ENCODE results near the gene NKIRAS2.
A peak's percentile ranks its signal among the peaks of the same experiment; 100 is the strongest.
"Not testable (repeated sequence)": the region's sequence is repeated elsewhere in the genome, so short reads cannot be mapped to it uniquely, and the experiment has no call there.

NKIRAS2 gene

GRCh38 chr17:42018339-42018738, 1.6 kb upstream of the NKIRAS2 start:
- H3K27me3 ChIP-seq (replicated peaks), result no peaks in the 10 kb centered on the region
- TF ChIP-seq CTCF (IDR thresholded peaks at IDR 0.05; ENCODE audit: low read depth, low read length, missing control alignments), result no peak
- no peak for DNase-seq
- H3K36me3 ChIP-seq (replicated peaks), result peaks cover 17% of the 10 kb centered on the region
- H3K4me3 ChIP-seq (ENCODE audit: low read depth, low read length), result peak overlapping the region; percentile 99
- no peak overlapping the region for H3K27ac ChIP-seq
- in situ Hi-C loops (cut with HindIII; ENCODE audit: low pct_ligation_motif_present, low sequenced_read_pairs), result no loop called here

- no peak for DNase-seq
- in situ Hi-C loops (cut with HindIII; ENCODE audit: low pct_ligation_motif_present, low sequenced_read_pairs), result no loop called here
Measured at GRCh38 chr17:42018988-42019387, 902 bp upstream of the NKIRAS2 start.

GRCh38 chr17:42020845-42021244, 955 bp downstream of the NKIRAS2 start:
- in situ Hi-C loops (cut with HindIII; ENCODE audit: low pct_ligation_motif_present, low sequenced_read_pairs); H3K27me3 ChIP-seq (replicated peaks); H3K27ac ChIP-seq; DNase-seq: not testable (repeated sequence)
- Histone ChIP-seq H3K36me3 (replicated peaks) (peaks cover 28% of the 10 kb centered on the region), H3K4me3 (ENCODE audit: low read depth, low read length) (peak overlapping the region; percentile 89)

More at GRCh38 chr17:42018988-42019387, 902 bp upstream of the NKIRAS2 start:
- no peaks in the 10 kb centered on the region for H3K27me3 ChIP-seq (replicated peaks)
- TF ChIP-seq CTCF (IDR thresholded peaks at IDR 0.05; ENCODE audit: low read depth, low read length, missing control alignments), result no peak
- H3K27ac ChIP-seq, result no peak overlapping the region
- no peak overlapping the region for H3K4me3 ChIP-seq (ENCODE audit: low read depth, low read length)
- H3K36me3 ChIP-seq (replicated peaks), result peaks cover 24% of the 10 kb centered on the region

GRCh38 chr17:42023524-42024349, 3.8 kb downstream of the NKIRAS2 start:
- in situ Hi-C loops (cut with HindIII; ENCODE audit: low pct_ligation_motif_present, low sequenced_read_pairs), result no loop called here

GRCh38 chr17:42025191-42025579, 5.3 kb downstream of the NKIRAS2 start:
- no peak for DNase-seq
- in situ Hi-C loops (cut with HindIII; ENCODE audit: low pct_ligation_motif_present, low sequenced_read_pairs), result no loop called here
- Histone ChIP-seq H3K4me3 (ENCODE audit: low read depth, low read length) (no peak overlapping the region), H3K27ac (no peak overlapping the region), H3K27me3 (replicated peaks) (no peaks in the 10 kb centered on the region), H3K36me3 (replicated peaks) (peaks cover 28% of the 10 kb centered on the region)
- TF ChIP-seq CTCF (IDR thresholded peaks at IDR 0.05; ENCODE audit: low read depth, low read length, missing control alignments), result no peak

More at GRCh38 chr17:42023524-42024349, 3.8 kb downstream of the NKIRAS2 start:
- Histone ChIP-seq H3K36me3 (replicated peaks) (peaks cover 28% of the 10 kb centered on the region), H3K4me3 (ENCODE audit: low read depth, low read length) (no peak overlapping the region), H3K27ac (no peak overlapping the region), H3K27me3 (replicated peaks) (no peaks in the 10 kb centered on the region)
- no peak for TF ChIP-seq CTCF (IDR thresholded peaks at IDR 0.05; ENCODE audit: low read depth, low read length, missing control alignments)
- no peak for DNase-seq

- no peak overlapping the region for H3K27ac ChIP-seq
- H3K27me3 ChIP-seq (replicated peaks), result no peaks in the 10 kb centered on the region
- H3K36me3 ChIP-seq (replicated peaks), result peaks cover 28% of the 10 kb centered on the region
- DNase-seq, result no peak
- in situ Hi-C loops (cut with HindIII; ENCODE audit: low pct_ligation_motif_present, low sequenced_read_pairs), result no loop called here
- H3K4me3 ChIP-seq (ENCODE audit: low read depth, low read length), result no peak overlapping the region
- no peak for TF ChIP-seq CTCF (IDR thresholded peaks at IDR 0.05; ENCODE audit: low read depth, low read length, missing control alignments)
Measured at GRCh38 chr17:42025936-42026335, 6.0 kb downstream of the NKIRAS2 start.

Data from brain microvascular endothelial cell (primary cell).